Ishikawa (cell line): ENCODE results near the gene AIG1.

Experiments
- CEBPB ChIP-seq: IDR thresholded peaks from 2 replicates; pipeline ENCODE4 v1.6.1; 2012
- CREB1 ChIP-seq: IDR thresholded peaks from 2 replicates; pipeline ENCODE4 v1.6.1; 2012; ENCODE audit warnings: low read depth
- EGR1 ChIP-seq: IDR thresholded peaks from 2 replicates; pipeline ENCODE4 v1.6.1; 2012
- EP300 ChIP-seq: IDR thresholded peaks from 2 replicates; pipeline ENCODE4 v1.6.1; 2012; ENCODE audit warnings: borderline replicate concordance
- FOXM1 ChIP-seq: IDR thresholded peaks from 2 replicates; pipeline ENCODE4 v1.6.1; 2012; ENCODE audit warnings: low read depth, borderline replicate concordance
- MAX ChIP-seq: IDR thresholded peaks from 2 replicates; pipeline ENCODE4 v1.6.1; 2012
- NFIC ChIP-seq: IDR thresholded peaks from 2 replicates; pipeline ENCODE4 v1.6.1; 2012
- RAD21 ChIP-seq: IDR thresholded peaks from 2 replicates; pipeline ENCODE4 v1.6.1; 2012; ENCODE audit warnings: low read depth
- REST ChIP-seq: IDR thresholded peaks from 2 replicates; pipeline ENCODE4 v1.6.1; 2012; ENCODE audit warnings: low read depth, mild to moderate bottlenecking
- TAF1 ChIP-seq: IDR thresholded peaks from 2 replicates; pipeline ENCODE4 v1.6.1; 2012; ENCODE audit warnings: low read depth, mild to moderate bottlenecking
- TCF12 ChIP-seq: IDR thresholded peaks from 2 replicates; pipeline ENCODE4 v1.6.1; 2012; ENCODE audit warnings: low read depth
- TEAD4 ChIP-seq: IDR thresholded peaks from 2 replicates; pipeline ENCODE4 v1.6.1; 2012
- USF1 ChIP-seq: IDR thresholded peaks from 2 replicates; pipeline ENCODE4 v1.6.1; 2012
- YY1 ChIP-seq: IDR thresholded peaks from 2 replicates; pipeline ENCODE4 v1.6.1; 2012; ENCODE audit warnings: low read depth
- ZBTB7A ChIP-seq: IDR thresholded peaks from 2 replicates; pipeline ENCODE4 v1.6.1; 2012; ENCODE audit warnings: low read depth

Gene AIG1

GRCh38 chr6:143038833-143039232 is 21.9 kb upstream of the AIG1 start:
- TF ChIP-seq ZBTB7A (no peak), TEAD4 (no peak), FOXM1 (no peak), TCF12 (no peak), RAD21 (no peak), CREB1 (no peak), EGR1 (no peak), USF1 (no peak)

- TF ChIP-seq MAX, result no peak
- TF ChIP-seq CREB1, result no peak
- TF ChIP-seq REST, result no peak
- no peak for TF ChIP-seq TAF1
Observed at GRCh38 chr6:143039548-143039947, 21.1 kb upstream of the AIG1 start.

GRCh38 chr6:143040018-143040417 is 20.7 kb upstream of the AIG1 start:
- TF ChIP-seq EP300 (no peak), USF1 (no peak), CREB1 (no peak), FOXM1 (no peak), YY1 (no peak), TAF1 (no peak), CEBPB (no peak), TEAD4 (no peak), MAX (no peak), ZBTB7A (no peak), NFIC (no peak), TCF12 (no peak), EGR1 (no peak), RAD21 (no peak), REST (no peak)

GRCh38 chr6:143049611-143050010 is 11.1 kb upstream of the AIG1 start:
- TF ChIP-seq RAD21 (no peak), FOXM1 (no peak), TAF1 (no peak), USF1 (no peak), NFIC (no peak), TCF12 (no peak), TEAD4 (no peak), REST (no peak), MAX (no peak), ZBTB7A (no peak), CREB1 (no peak), CEBPB (no peak), EP300 (no peak)
